HEK293T (cell line): ENCODE measurements around the gene ECI1.

Source experiments
- CTCF ChIA-PET: fragments of 350-600 bp; formaldehyde crosslinking; extraction: SDS; loops from one replicate; lab custom pipeline; 2021; ENCODE audit warnings: antibody characterized with exemption, inconsistent platforms; lab: Yijun Ruan, JAX
- POLR2A ChIA-PET: fragments of 350-600 bp; formaldehyde crosslinking; extraction: SDS; loops from one replicate; lab custom pipeline; 2020; ENCODE audit warnings: antibody characterized with exemption, inconsistent platforms; lab: Yijun Ruan, JAX
- DNase-seq: peaks from one replicate; pipeline ENCODE4 v3.0.0; 2012; ENCODE audit warnings: mixed read lengths; ENCODE audit errors: extremely low spot score
- ARNT ChIP-seq: fragments of 450-650 bp; IDR thresholded peaks from 2 replicates; pipeline ENCODE4 v1.6.1; 2017; ENCODE audit warnings: mild to moderate bottlenecking
- BHLHE40 ChIP-seq: fragments of 450-650 bp; IDR thresholded peaks from 2 replicates; pipeline ENCODE4 v1.6.1; 2016; ENCODE audit warnings: mild to moderate bottlenecking, moderate library complexity, borderline replicate concordance
- CTBP1 ChIP-seq: fragments of 450-650 bp; IDR thresholded peaks from 2 replicates; pipeline ENCODE4 v1.6.1; 2016; ENCODE audit warnings: borderline replicate concordance
- ELF4 ChIP-seq: fragments of 450-650 bp; IDR thresholded peaks from 2 replicates; pipeline ENCODE4 v1.6.1; 2017; ENCODE audit warnings: antibody characterized with exemption
- FOXA1 ChIP-seq: fragments of 450-650 bp; IDR thresholded peaks from 2 replicates; pipeline ENCODE4 v1.6.1; 2016; ENCODE audit warnings: mild to moderate bottlenecking
- FOXK2 ChIP-seq: fragments of 450-650 bp; IDR thresholded peaks from 2 replicates; pipeline ENCODE4 v1.6.1; 2016; ENCODE audit warnings: mild to moderate bottlenecking
- FOXM1 ChIP-seq: fragments of 450-650 bp; IDR thresholded peaks from 2 replicates; pipeline ENCODE4 v1.6.1; 2017; ENCODE audit warnings: mild to moderate bottlenecking, borderline replicate concordance
- HDGF ChIP-seq: fragments of 450-650 bp; IDR thresholded peaks from 2 replicates; pipeline ENCODE4 v1.6.1; 2017; ENCODE audit warnings: antibody characterized with exemption, borderline replicate concordance
- L3MBTL2 ChIP-seq: fragments of 450-650 bp; conservative IDR thresholded peaks from 2 replicates; pipeline ENCODE4 v1.6.1; 2016; ENCODE audit warnings: mild to moderate bottlenecking
- LEF1 ChIP-seq: fragments of 450-650 bp; IDR thresholded peaks from 2 replicates; pipeline ENCODE4 v1.6.1; 2017; ENCODE audit warnings: mild to moderate bottlenecking, borderline replicate concordance
- NFRKB ChIP-seq: fragments of 450-650 bp; IDR thresholded peaks from 2 replicates; pipeline ENCODE4 v1.6.1; 2016; ENCODE audit warnings: mild to moderate bottlenecking, moderate library complexity
- PKNOX1 ChIP-seq: fragments of 450-650 bp; IDR thresholded peaks from 2 replicates; pipeline ENCODE4 v1.6.1; 2016
- SP1 ChIP-seq: fragments of 450-650 bp; IDR thresholded peaks from 2 replicates; pipeline ENCODE4 v1.6.1; 2017
- SUZ12 ChIP-seq: fragments of 450-650 bp; IDR thresholded peaks from 2 replicates; pipeline ENCODE4 v1.6.1; 2016; ENCODE audit warnings: mild to moderate bottlenecking
- TARDBP ChIP-seq: fragments of 450-650 bp; IDR thresholded peaks from 2 replicates; pipeline ENCODE4 v1.6.1; 2016
- ZNF384 ChIP-seq: fragments of 450-650 bp; IDR thresholded peaks from 2 replicates; pipeline ENCODE4 v1.6.1; 2016

Gene ECI1

GRCh38 chr16:2235695-2236336, 15.6 kb downstream of the ECI1 start:
- no peak for DNase-seq
- POLR2A ChIA-PET, result interaction anchor here (0.6 to 1.4 kb wide), 3 partner anchors 12 to 81 kb away, joined by 3 to 4 read pairs (median 3); partner anchors contain the start of gene TRAF7
- TF ChIP-seq L3MBTL2 (no peak), NFRKB (no peak), ZNF384 (no peak), PKNOX1 (no peak), ARNT (no peak), FOXA1 (no peak), SP1 (no peak), HDGF (no peak), TARDBP (no peak), CTBP1 (no peak), SUZ12 (no peak), ELF4 (no peak), FOXM1 (no peak)
- CTCF ChIA-PET, result no interaction called here

GRCh38 chr16:2235234-2235651, 16.1 kb downstream of the ECI1 start:
- no peak for TF ChIP-seq HDGF
- no peak for TF ChIP-seq TARDBP
- no peak for TF ChIP-seq ZNF384
- TF ChIP-seq ARNT, result no peak
- TF ChIP-seq NFRKB, result no peak
- no peak for TF ChIP-seq FOXA1
- no peak for TF ChIP-seq FOXM1
- no peak for TF ChIP-seq LEF1
- no peak for TF ChIP-seq BHLHE40
- no peak for TF ChIP-seq CTBP1
- TF ChIP-seq ELF4, result no peak
- TF ChIP-seq PKNOX1, result no peak
- no peak for TF ChIP-seq SUZ12
- CTCF ChIA-PET, result no interaction called here
- POLR2A ChIA-PET, result no interaction called here
- DNase-seq, result no peak

GRCh38 chr16:2234813-2235170, 16.6 kb downstream of the ECI1 start:
- no peak for TF ChIP-seq HDGF
- no peak for TF ChIP-seq L3MBTL2
- no peak for TF ChIP-seq FOXA1
- TF ChIP-seq SUZ12, result no peak
- no peak for TF ChIP-seq NFRKB
- no peak for TF ChIP-seq LEF1
- ChIA-PET CTCF (no interaction called here), POLR2A (no interaction called here)
- DNase-seq, result no peak

GRCh38 chr16:2233872-2234812, 17.2 kb downstream of the ECI1 start:
- DNase-seq, result no peak
- no peak for TF ChIP-seq SP1
- no peak for TF ChIP-seq NFRKB
- no peak for TF ChIP-seq HDGF
- POLR2A ChIA-PET, result no interaction called here
- CTCF ChIA-PET, result no interaction called here

DNA sequence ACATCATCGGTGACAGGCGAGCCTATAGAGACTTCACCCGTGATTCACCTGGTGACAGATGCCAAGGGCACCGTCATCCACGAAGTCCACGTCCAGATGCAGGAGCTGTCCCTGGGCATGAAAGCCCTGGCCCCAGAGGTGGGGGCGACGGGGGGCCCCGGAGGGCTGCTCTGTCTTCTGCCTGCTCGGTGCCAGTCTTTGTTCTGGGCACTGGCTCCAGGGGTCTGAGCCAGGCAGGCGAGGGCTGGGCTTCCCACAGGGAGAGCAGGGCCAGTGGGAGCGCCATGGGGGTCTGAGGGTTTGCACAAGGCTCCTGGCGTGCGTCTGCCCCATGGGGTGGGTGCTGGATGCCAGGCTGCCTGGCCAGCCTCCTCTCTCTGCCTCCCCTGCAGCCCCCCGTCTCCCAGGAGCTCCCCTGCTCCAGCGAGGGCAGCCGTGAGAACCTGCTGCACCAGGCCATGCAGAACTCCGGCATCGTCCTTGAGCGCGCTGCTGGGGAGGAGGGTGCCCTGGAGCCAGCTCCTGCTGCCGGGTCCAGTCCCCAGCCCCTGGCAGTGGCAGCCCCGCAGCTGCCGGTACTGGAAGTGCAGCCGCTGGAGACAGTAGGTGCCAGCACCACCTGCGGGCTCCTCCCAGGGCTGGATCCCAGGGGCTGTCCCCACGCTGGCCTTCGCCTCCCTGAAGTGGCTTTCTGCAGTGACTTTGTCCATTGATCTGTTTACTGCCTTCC, 18.2 kb downstream of the ECI1 start:
- ChIA-PET CTCF (no interaction called here), POLR2A (no interaction called here)
- TF ChIP-seq L3MBTL2 (no peak), LEF1 (no peak), ELF4 (no peak), HDGF (no peak), CTBP1 (no peak), SP1 (no peak), TARDBP (no peak), PKNOX1 (no peak), FOXM1 (no peak), FOXK2 (no peak), NFRKB (no peak), BHLHE40 (no peak), FOXA1 (no peak), ZNF384 (no peak), SUZ12 (no peak)
- DNase-seq, result no peak
